NCI-H146 treated with DMSO at 0.1 percent for 48 hours (cell line): ENCODE measurements around the gene PGRMC2.

ENCODE experiments used
- DNase-seq: peaks from one replicate; lab custom pipeline; 2025; ENCODE audit not compliant: unreplicated experiment; lab: John Stamatoyannopoulos, UW

The PGRMC2 gene

GRCh38 chr4:128287141-128287870 lies at the start of gene PGRMC2:
Gene PGRMC2, minus strand, starts transcription at chr4:128287813. Its CDS starts 23 bp downstream, at chr4:128287790.
- no peak for DNase-seq

- DNase-seq = no peak
These were observed 47.9 kb upstream of the PGRMC2 start for GRCh38 chr4:128335541-128335940.

GRCh38 chr4:128334256-128334655 lies 46.6 kb upstream of the PGRMC2 start:
- DNase-seq = no peak

- DNase-seq = no peak
These were observed 45.9 kb upstream of the PGRMC2 start for GRCh38 chr4:128333309-128334018.

DNA sequence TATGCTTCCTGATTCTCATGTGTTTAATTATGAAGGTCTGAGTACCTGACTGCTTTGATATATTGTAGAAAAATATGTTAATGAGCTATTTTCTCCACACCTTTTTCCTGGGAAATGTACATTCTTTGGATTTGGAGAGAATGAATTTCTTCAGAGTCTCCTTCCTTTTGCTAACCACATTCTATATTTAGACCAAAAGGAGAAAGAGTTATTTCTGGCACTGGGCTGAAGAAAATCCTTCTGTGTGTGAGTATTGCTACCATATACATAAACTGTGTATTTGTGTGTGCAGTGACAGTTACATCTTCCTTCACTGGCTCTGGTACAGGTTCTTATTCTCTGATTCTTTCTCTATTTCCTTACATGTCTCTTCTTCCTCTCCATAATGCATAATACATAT lies 44.5 kb upstream of the PGRMC2 start:
- DNase-seq = no peak

DNA sequence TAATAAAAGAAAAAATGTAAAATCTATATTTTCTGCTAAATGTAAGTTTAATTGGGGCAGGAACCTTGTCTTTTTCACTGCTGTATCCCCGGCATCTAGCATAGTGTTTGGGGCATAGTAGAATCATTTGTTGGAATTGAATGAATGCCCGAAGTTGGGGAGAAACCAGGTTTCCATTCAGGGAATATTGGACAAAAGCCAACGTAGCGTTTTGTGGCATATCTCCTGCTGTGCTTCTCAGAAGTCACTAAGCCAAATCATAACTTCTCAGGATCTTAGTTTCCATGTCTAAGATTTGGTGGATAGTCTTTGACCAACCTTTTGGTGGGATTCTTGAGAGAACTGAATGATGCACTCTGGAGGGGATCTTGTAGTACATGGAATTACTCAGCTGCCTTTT lies 42.0 kb upstream of the PGRMC2 start:
- no peak for DNase-seq

GRCh38 chr4:128328106-128328505 lies 40.5 kb upstream of the PGRMC2 start:
- DNase-seq = no peak

- DNase-seq = no peak
These were observed 35.8 kb upstream of the PGRMC2 start for GRCh38 chr4:128323401-128323800.

- no peak for DNase-seq
These were observed 35.4 kb upstream of the PGRMC2 start for GRCh38 chr4:128322986-128323385.

- DNase-seq = no peak
These were observed 34.7 kb upstream of the PGRMC2 start for GRCh38 chr4:128322311-128322710.

GRCh38 chr4:128320656-128321055 lies 33.0 kb upstream of the PGRMC2 start:
- no peak for DNase-seq

GRCh38 chr4:128315756-128316520 lies 28.3 kb upstream of the PGRMC2 start:
- no peak for DNase-seq

- no peak for DNase-seq
These were observed 24.2 kb upstream of the PGRMC2 start for GRCh38 chr4:128311659-128312403.

- peak; percentile 7 for DNase-seq
These were observed 22.7 kb upstream of the PGRMC2 start for GRCh38 chr4:128310266-128310697.

GRCh38 chr4:128309585-128309984 lies 22.0 kb upstream of the PGRMC2 start:
- no peak for DNase-seq

DNA sequence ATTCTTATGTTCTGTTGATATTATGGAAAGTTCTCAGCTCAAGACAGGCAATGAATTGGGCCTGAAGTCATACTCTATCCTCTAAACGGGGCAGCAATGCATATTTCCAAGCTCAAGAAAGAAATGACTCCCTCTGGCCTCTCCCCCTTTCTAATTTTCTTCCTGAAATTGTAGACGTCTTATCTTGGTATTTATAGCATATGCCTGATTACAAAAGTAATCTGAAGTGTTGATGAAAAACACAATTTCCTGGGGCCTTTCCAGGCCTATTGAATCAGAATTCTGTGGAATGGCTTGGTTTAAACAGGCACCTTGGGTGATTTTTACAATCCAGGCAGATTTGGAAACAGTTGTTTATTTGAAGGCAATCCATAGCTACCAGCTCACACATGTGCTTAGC lies 21.4 kb upstream of the PGRMC2 start:
- no peak for DNase-seq

DNA sequence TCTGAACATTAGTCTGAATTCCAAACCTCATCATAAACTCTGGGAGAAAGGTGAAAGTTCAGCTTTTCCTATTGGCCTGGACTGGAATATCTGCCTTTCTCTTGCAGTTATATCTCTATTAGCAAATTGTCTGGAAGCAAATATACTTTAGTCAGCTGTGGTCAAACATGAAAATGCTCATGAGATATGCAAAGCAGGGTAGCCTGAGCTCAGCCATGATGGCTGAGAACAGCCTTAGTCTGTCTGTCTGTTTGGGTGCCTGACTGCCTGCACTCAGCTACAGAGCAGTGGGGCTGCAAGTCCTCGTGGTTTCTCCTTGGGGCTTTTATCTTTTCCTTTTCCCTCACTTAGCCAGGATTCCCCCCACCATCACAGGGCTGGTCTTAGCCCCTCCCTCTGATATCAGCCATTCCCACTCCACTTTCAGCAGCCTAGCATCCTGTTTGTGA lies 19.5 kb upstream of the PGRMC2 start:
- DNase-seq = no peak

GRCh38 chr4:128305942-128306341 lies 18.3 kb upstream of the PGRMC2 start:
- DNase-seq = no peak

DNA sequence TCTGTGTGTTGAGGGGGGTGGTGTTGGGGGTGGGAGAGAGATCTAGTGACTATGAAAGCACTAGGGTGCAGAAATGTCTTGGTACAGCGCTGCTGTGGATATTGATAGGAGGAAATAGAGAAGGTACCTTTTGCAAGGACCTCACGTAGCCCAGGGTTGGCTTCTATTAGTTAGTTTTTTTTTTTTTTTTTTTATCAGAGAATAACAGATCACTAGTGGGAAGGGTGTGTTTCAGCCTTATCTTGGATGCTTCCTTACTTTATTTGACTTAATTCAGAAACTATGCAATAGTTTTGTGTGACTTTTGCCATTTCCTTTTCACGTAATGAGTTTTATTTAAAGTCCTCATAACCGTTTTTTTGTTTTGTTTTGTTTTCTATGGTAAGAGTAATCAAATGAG lies 16.4 kb upstream of the PGRMC2 start:
- DNase-seq = no peak

- DNase-seq = no peak
These were observed 15.8 kb upstream of the PGRMC2 start for GRCh38 chr4:128303405-128303785.

DNA sequence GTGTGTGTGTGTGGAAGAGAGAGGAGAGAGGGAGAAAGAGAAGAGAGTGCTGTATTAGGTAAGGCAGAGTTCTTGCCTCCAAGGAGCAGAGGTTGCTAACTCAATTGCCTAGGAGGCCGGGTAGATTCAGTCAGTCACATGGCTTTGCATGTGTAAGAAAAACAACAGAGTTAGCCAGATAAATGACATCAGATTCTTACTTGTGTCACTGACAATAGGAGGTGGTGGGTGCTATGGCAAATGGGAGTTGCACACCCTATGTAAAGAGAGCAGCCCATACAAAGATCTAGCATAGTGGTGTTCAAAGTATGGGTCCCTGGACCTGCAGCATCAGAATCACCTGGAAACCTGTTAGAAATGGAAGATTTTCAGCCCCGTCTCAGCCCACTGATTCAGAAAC lies 14.4 kb upstream of the PGRMC2 start:
- DNase-seq = no peak
